ENCODE data around the gene RRP12. TPM values are rescaled to one million over a fixed set of nuclear protein-coding genes. Genes with fewer than 3 reads are reported as not detected.

The RRP12 gene
- total and polyA plus RNA-seq, 4 experiments from 2014 or later, result 6.3 to 20.0 (median 12.9) TPM

DNA sequence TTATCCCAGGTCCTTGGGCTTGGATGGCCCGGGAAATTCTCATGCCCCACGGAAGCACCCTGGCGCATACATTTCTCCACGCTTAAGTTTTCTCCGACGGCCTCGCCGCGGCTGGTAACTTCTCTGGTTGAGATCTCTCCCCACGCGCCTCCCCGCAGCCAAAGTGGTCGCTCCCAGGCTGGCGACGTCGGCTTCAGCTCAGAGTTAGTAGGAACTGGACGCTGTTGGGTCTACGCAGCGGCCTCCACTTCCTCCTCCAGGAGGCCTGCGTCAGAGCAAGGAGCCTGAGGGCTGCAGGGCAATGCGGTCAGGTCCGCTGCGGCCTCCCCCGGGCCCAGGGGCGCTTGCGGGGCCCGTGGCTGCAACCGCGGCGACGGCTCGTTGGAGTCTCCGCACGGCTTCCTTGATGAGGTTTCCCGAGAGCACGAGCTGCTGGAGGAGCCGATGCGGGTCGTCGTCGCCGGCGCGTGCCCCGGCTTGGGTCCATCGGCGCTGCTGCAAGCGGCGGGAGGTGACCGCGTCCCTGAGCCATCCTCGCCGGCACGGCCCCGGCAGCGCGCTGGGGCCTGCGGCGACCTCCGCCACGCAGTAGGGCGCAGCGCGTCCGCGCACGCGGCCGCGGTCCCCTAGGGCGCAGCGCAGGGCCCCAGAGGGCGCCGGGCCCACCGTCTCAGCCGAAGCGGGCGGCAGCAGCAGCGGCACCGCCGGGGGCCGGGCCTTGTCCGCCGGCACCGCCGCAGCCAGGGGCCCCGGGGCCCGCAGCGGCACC is 67.4 kb downstream of the RRP12 start:
- peaks cover 9 to 26% of the 10 kb centered on the region in 2 donors for H3K36me3 Mint-ChIP-seq
- CTCF ChIA-PET (ENCODE audit: partially characterized antibody), result interaction anchor here (0.8 to 5.6 kb wide), 9 partner anchors 9 to 68 kb away, joined by 3 to 31 read pairs (median 6); partner anchors contain the start of genes FRAT1 and RRP12
- Histone ChIP-seq H3K9me3 (ENCODE audit: control insufficient read depth in 1 of 2, low read length in 2 of 2) (no peaks in the 10 kb centered on the region), H3K36me3 (ENCODE audit: insufficient read depth, low read length) (peaks cover 4% of the 10 kb centered on the region), H3K4me1 (ENCODE audit: insufficient read depth, low read length) (peaks cover 35% of the 10 kb centered on the region), H3K27me3 (ENCODE audit: insufficient read depth, low read length) (no peaks in the 10 kb centered on the region), H3K27ac (ENCODE audit: low read depth, low read length) (peak overlapping the region; percentile 98), H3K4me3 (ENCODE audit: low read length in 2 of 2) (peak overlapping the region; percentile 64 to 67)
- POLR2A ChIA-PET (ENCODE audit: partially characterized antibody), result interaction anchor here (0.6 to 8.7 kb wide), 11 partner anchors 8 to 802 kb away, joined by 3 to 265 read pairs (median 4); partner anchors contain the start of genes ARHGAP19, FRAT1, PGAM1 and RRP12
- peaks cover 0 to 1% of the 10 kb centered on the region in 2 donors for H3K27me3 Mint-ChIP-seq
- peaks cover 27 to 50% (median 36%) of the 10 kb centered on the region in 4 donors for H3K4me1 Mint-ChIP-seq
- H3K9me3 Mint-ChIP-seq, result no peaks in the 10 kb centered on the region
- DNase-seq, result peak in 3 of 5 donors; percentile 14 to 29 (median 25)
- peak overlapping the region; percentile 88 to 94 (median 92) for H3K27ac Mint-ChIP-seq
- intact Hi-C loops (cut with micrococcal nuclease), result loop anchor here (1.0 to 2.0 kb wide), 6 partner anchors 13 to 1639 kb away; partner anchors contain the start of genes ARHGAP19, MMS19, RRP12 and UBTD1
- peak overlapping the region; percentile 88 to 95 (median 92) for H3K4me3 Mint-ChIP-seq

DNA sequence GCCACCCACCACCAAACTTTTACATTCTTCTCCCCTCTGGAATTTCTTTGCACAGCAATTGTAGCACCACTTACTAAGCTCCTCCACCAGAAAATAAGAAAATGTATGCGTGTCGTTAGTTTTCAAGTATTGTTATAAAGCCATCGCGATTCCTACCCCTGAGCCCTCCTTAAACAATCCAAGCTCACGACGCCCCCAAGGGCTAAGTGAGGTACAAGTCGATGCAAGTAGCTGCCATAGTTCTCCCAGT is 67.9 kb downstream of the RRP12 start:
- Mint-ChIP-seq H3K27me3 (peaks cover 0 to 1% of the 10 kb centered on the region in 2 donors), H3K27ac (peak overlapping the region; percentile 88 to 94 (median 92)), H3K36me3 (peaks cover 9 to 32% of the 10 kb centered on the region in 2 donors), H3K4me3 (peak overlapping the region; percentile 88 to 95 (median 92)), H3K9me3 (no peaks in the 10 kb centered on the region), H3K4me1 (peaks cover 27 to 54% (median 39%) of the 10 kb centered on the region in 4 donors)
- POLR2A ChIA-PET (ENCODE audit: partially characterized antibody), result interaction anchor here (0.6 to 8.7 kb wide), 11 partner anchors 7 to 802 kb away, joined by 3 to 265 read pairs (median 4); partner anchors contain the start of genes ARHGAP19, FRAT1 and RRP12
- Histone ChIP-seq H3K27ac (ENCODE audit: low read depth, low read length) (peak overlapping the region; percentile 98), H3K9me3 (ENCODE audit: control insufficient read depth in 1 of 2, low read length in 2 of 2) (no peaks in the 10 kb centered on the region), H3K4me1 (ENCODE audit: insufficient read depth, low read length) (peaks cover 35% of the 10 kb centered on the region), H3K27me3 (ENCODE audit: insufficient read depth, low read length) (no peaks in the 10 kb centered on the region), H3K36me3 (ENCODE audit: insufficient read depth, low read length) (peaks cover 4% of the 10 kb centered on the region), H3K4me3 (ENCODE audit: low read length in 2 of 2) (peak overlapping the region; percentile 64 to 67)
- peak in 1 of 5 donors; percentile 19 for DNase-seq
- CTCF ChIA-PET (ENCODE audit: partially characterized antibody), result interaction anchor here (0.8 to 5.6 kb wide), 10 partner anchors 8 to 68 kb away, joined by 3 to 31 read pairs (median 6); partner anchors contain the start of genes FRAT1 and RRP12
- intact Hi-C loops (cut with micrococcal nuclease), result loop anchor here (2.0 kb wide), 1 partner anchor 54 kb away; no protein-coding TSS in a partner anchor

DNA sequence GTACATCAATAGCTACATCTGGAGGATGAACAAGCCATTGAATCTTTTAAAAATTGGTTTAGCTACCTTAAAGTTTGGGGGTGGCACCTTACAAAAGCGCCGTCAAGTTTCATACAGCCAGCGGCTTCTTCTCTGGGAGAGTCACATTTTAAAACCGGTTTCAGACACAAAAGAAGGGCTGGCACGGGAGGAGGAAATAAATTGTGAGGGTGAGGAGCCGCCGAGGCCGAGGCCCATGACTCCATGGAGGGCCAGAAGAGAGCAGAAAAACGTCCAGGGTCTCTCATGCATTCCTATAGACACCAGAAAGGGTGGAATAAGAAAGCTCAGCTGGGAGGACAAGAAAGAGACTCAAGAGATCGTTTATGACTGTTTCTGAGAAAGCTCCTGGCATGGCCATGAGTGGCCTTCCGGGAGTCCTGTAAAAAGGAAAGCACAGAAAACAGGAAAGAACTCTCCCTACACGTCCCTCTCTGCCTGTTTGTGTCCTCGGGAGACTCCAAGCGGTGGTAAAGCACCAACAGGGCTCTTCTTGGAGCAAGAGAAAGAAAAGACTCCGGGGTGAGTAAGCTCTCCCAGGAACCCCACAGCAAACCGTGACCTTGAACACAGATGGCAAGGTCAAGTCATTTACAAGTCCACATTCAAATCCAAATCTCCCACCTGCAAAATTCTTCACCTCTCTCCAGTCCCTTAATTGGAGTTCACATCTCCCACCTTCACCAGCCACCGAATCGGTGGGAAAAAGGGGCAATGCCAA is 68.4 kb downstream of the RRP12 start:
- peaks cover 38% of the 10 kb centered on the region for H3K4me1 ChIP-seq (ENCODE audit: insufficient read depth, low read length)
- peaks cover 9 to 35% of the 10 kb centered on the region in 2 donors for H3K36me3 Mint-ChIP-seq
- no peaks in the 10 kb centered on the region for H3K9me3 Mint-ChIP-seq
- DNase-seq, result no peak
- H3K4me3 Mint-ChIP-seq, result peak overlapping the region; percentile 88 to 95 (median 92)
- peak overlapping the region; percentile 64 to 67 for H3K4me3 ChIP-seq (ENCODE audit: low read length in 2 of 2)
- peaks cover 29 to 59% (median 42%) of the 10 kb centered on the region in 4 donors for H3K4me1 Mint-ChIP-seq
- peak overlapping the region; percentile 30 for H3K27ac ChIP-seq (ENCODE audit: low read depth, low read length)
- no peaks in the 10 kb centered on the region for H3K27me3 ChIP-seq (ENCODE audit: insufficient read depth, low read length)
- ChIA-PET CTCF (ENCODE audit: partially characterized antibody) (interaction anchor here (0.8 to 5.6 kb wide), 11 partner anchors 8 to 69 kb away, joined by 3 to 31 read pairs (median 6); partner anchors contain the start of genes FRAT1 and RRP12), POLR2A (ENCODE audit: partially characterized antibody) (interaction anchor here (0.6 to 8.7 kb wide), 10 partner anchors 8 to 803 kb away, joined by 3 to 265 read pairs (median 4); partner anchors contain the start of genes ARHGAP19, FRAT1 and RRP12)
- H3K36me3 ChIP-seq (ENCODE audit: insufficient read depth, low read length), result peaks cover 4% of the 10 kb centered on the region
- H3K27ac Mint-ChIP-seq, result peak overlapping the region; percentile 88 to 94 (median 92)
- intact Hi-C loops (cut with micrococcal nuclease), result loop anchor here (2.0 kb wide), 1 partner anchor 54 kb away; no protein-coding TSS in a partner anchor
- no peaks in the 10 kb centered on the region for H3K27me3 Mint-ChIP-seq
- no peaks in the 10 kb centered on the region for H3K9me3 ChIP-seq (ENCODE audit: control insufficient read depth in 1 of 2, low read length in 2 of 2)

DNA sequence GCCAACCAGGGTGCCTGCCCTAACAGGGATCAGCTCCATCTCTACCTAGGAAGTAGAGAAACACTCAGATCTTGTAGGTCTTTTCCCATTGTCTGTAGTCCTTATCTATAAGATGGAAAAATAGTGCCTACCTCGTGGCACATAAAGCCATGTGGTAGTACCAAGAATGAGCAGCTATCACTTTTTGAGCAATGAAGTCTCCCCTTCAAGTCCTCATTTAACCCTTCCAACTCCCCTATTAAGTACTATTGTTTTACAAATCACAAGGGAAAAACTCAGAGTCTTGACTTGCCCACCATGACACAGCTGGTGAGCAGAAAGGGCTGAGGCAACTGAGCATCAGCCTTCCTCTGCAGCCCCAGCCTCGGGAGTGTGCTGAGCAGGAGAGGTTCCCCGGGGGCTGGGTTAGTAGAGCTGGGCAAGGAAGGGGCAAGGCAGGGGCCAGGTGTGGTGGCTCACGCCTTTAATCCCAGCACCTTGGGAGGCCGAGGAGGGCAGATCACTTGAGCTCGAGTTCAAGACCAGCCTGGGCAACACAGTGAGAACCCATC is 69.9 kb downstream of the RRP12 start:
- H3K9me3 Mint-ChIP-seq, result peaks cover 0 to 1% (median 0%) of the 10 kb centered on the region in 8 donors
- CTCF ChIA-PET (ENCODE audit: partially characterized antibody), result interaction anchor here (1.2 to 5.6 kb wide), 3 partner anchors 9 to 53 kb away, joined by 3 to 31 read pairs (median 7); no protein-coding TSS in a partner anchor
- peaks cover 9 to 35% of the 10 kb centered on the region in 2 donors for H3K36me3 Mint-ChIP-seq
- Histone ChIP-seq H3K36me3 (ENCODE audit: insufficient read depth, low read length) (peaks cover 4% of the 10 kb centered on the region), H3K4me1 (ENCODE audit: insufficient read depth, low read length) (peaks cover 43% of the 10 kb centered on the region), H3K4me3 (ENCODE audit: low read length in 2 of 2) (no peak overlapping the region), H3K9me3 (ENCODE audit: control insufficient read depth in 1 of 2, low read length in 2 of 2) (no peaks in the 10 kb centered on the region), H3K27me3 (ENCODE audit: insufficient read depth, low read length) (no peaks in the 10 kb centered on the region), H3K27ac (ENCODE audit: low read depth, low read length) (no peak overlapping the region)
- no peak for DNase-seq
- POLR2A ChIA-PET (ENCODE audit: partially characterized antibody), result interaction anchor here (0.6 to 8.7 kb wide), 2 partner anchors 11 to 70 kb away, joined by 3 to 265 read pairs; partner anchors contain the start of genes FRAT1 and RRP12
- no peaks in the 10 kb centered on the region for H3K27me3 Mint-ChIP-seq
- intact Hi-C loops (cut with micrococcal nuclease), result no loop called here
- peak overlapping the region in 6 of 7 donors; percentile 34 to 91 (median 66) for H3K27ac Mint-ChIP-seq
- H3K4me3 Mint-ChIP-seq, result peak overlapping the region; percentile 8 to 92 (median 72)
- H3K4me1 Mint-ChIP-seq, result peaks cover 31 to 63% (median 45%) of the 10 kb centered on the region in 4 donors

DNA sequence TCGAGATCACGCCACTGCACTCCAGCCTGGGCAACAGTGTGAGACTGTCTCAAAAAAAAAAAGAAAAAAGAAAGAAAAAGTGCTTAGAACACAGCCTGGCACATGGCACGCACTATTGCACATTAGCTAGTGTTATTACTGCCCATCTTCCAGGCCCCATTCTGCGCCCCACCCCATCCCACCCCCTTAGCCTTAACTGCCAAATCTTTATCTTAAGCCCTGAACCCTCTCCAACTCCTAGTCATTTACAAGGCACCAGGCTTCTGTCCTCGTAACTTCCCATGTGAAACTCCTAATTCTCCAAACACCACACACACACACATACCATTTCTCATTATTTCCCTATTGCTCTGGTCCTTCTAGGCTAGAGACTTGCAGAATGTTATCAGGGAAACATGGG is 71.4 kb downstream of the RRP12 start:
- no peak for DNase-seq
- Histone ChIP-seq H3K4me1 (ENCODE audit: insufficient read depth, low read length) (peaks cover 43% of the 10 kb centered on the region), H3K4me3 (ENCODE audit: low read length in 2 of 2) (no peak overlapping the region), H3K36me3 (ENCODE audit: insufficient read depth, low read length) (peaks cover 4% of the 10 kb centered on the region), H3K9me3 (ENCODE audit: control insufficient read depth in 1 of 2, low read length in 2 of 2) (no peaks in the 10 kb centered on the region), H3K27ac (ENCODE audit: low read depth, low read length) (no peak overlapping the region), H3K27me3 (ENCODE audit: insufficient read depth, low read length) (no peaks in the 10 kb centered on the region)
- Mint-ChIP-seq H3K27me3 (no peaks in the 10 kb centered on the region), H3K9me3 (peaks cover 0 to 1% (median 0%) of the 10 kb centered on the region in 8 donors), H3K4me1 (peaks cover 28 to 57% (median 41%) of the 10 kb centered on the region in 4 donors), H3K4me3 (peak overlapping the region in 1 of 8 donors; percentile 44), H3K36me3 (peaks cover 9 to 37% of the 10 kb centered on the region in 2 donors), H3K27ac (peak overlapping the region in 6 of 7 donors; percentile 19 to 91 (median 32))
- CTCF ChIA-PET (ENCODE audit: partially characterized antibody), result interaction anchor here (5.6 kb wide), 1 partner anchor 51 kb away, joined by 31 read pairs; no protein-coding TSS in a partner anchor
- intact Hi-C loops (cut with micrococcal nuclease), result loop anchor here (1.0 kb wide), 1 partner anchor 8 kb away; no protein-coding TSS in a partner anchor
- POLR2A ChIA-PET (ENCODE audit: partially characterized antibody), result interaction anchor here (8.7 kb wide), 1 partner anchor 10 kb away, joined by 265 read pairs; the partner anchor contains the start of gene FRAT1

Data from CD4-positive, alpha-beta memory T cell (primary cell).